ENCODE measurements around the gene PLCL2.

The PLCL2 gene

GRCh38 chr3:17025594-17026139 is 140.9 kb downstream of the PLCL2 start:
- H3K4me3 ChIP-seq (replicated peaks; ENCODE audit: low read depth, low read length): no peak overlapping the region
- TF ChIP-seq CTCF (IDR thresholded peaks at IDR 0.05; ENCODE audit: insufficient read depth, low read length, poor library complexity, severe bottlenecking): no peak
- no peaks in the 10 kb centered on the region; the same call in 1 of the 2 replicates for H3K36me3 ChIP-seq (ENCODE audit: control insufficient read depth, insufficient read depth, low read length)
- no peaks in the 10 kb centered on the region for H3K27me3 ChIP-seq (replicated peaks; ENCODE audit: control insufficient read depth, insufficient read depth, low read length)
- DNase-seq (ENCODE audit: extremely low read depth, insufficient read length): no peak

- no peak overlapping the region for H3K4me3 ChIP-seq (replicated peaks; ENCODE audit: low read depth, low read length)
- H3K27me3 ChIP-seq (replicated peaks; ENCODE audit: control insufficient read depth, insufficient read depth, low read length): no peaks in the 10 kb centered on the region
- no peak for TF ChIP-seq CTCF (IDR thresholded peaks at IDR 0.05; ENCODE audit: insufficient read depth, low read length, poor library complexity, severe bottlenecking)
- no peak for DNase-seq (ENCODE audit: extremely low read depth, insufficient read length)
- no peaks in the 10 kb centered on the region; the same call in 1 of the 2 replicates for H3K36me3 ChIP-seq (ENCODE audit: control insufficient read depth, insufficient read depth, low read length)
Observed at GRCh38 chr3:17027318-17027717, 142.6 kb downstream of the PLCL2 start.

GRCh38 chr3:17028363-17028762 is 143.6 kb downstream of the PLCL2 start:
- no peaks in the 10 kb centered on the region; the same call in 1 of the 2 replicates for H3K36me3 ChIP-seq (ENCODE audit: control insufficient read depth, insufficient read depth, low read length)
- no peak for DNase-seq (ENCODE audit: extremely low read depth, insufficient read length)
- no peaks in the 10 kb centered on the region for H3K27me3 ChIP-seq (replicated peaks; ENCODE audit: control insufficient read depth, insufficient read depth, low read length)
- H3K4me3 ChIP-seq (replicated peaks; ENCODE audit: low read depth, low read length): no peak overlapping the region
- no peak for TF ChIP-seq CTCF (IDR thresholded peaks at IDR 0.05; ENCODE audit: insufficient read depth, low read length, poor library complexity, severe bottlenecking)

- Histone ChIP-seq H3K36me3 (ENCODE audit: control insufficient read depth, insufficient read depth, low read length) (no peaks in the 10 kb centered on the region; the same call in 1 of the 2 replicates), H3K27me3 (replicated peaks; ENCODE audit: control insufficient read depth, insufficient read depth, low read length) (no peaks in the 10 kb centered on the region), H3K4me3 (replicated peaks; ENCODE audit: low read depth, low read length) (no peak overlapping the region)
- no peak for DNase-seq (ENCODE audit: extremely low read depth, insufficient read length)
- TF ChIP-seq CTCF (IDR thresholded peaks at IDR 0.05; ENCODE audit: insufficient read depth, low read length, poor library complexity, severe bottlenecking): no peak
Observed at GRCh38 chr3:17030438-17030837, 145.7 kb downstream of the PLCL2 start.

- H3K27me3 ChIP-seq (replicated peaks; ENCODE audit: control insufficient read depth, insufficient read depth, low read length): no peaks in the 10 kb centered on the region
- no peak overlapping the region for H3K4me3 ChIP-seq (replicated peaks; ENCODE audit: low read depth, low read length)
- no peaks in the 10 kb centered on the region; the same call in 1 of the 2 replicates for H3K36me3 ChIP-seq (ENCODE audit: control insufficient read depth, insufficient read depth, low read length)
- TF ChIP-seq CTCF (IDR thresholded peaks at IDR 0.05; ENCODE audit: insufficient read depth, low read length, poor library complexity, severe bottlenecking): no peak
- DNase-seq (ENCODE audit: extremely low read depth, insufficient read length): no peak
Observed at GRCh38 chr3:17030956-17031652, 146.3 kb downstream of the PLCL2 start.

Data from GM06990 (cell line).